ENCODE data around the gene LY6G5C.

The LY6G5C gene

GRCh38 chr6:31691078-31691463 lies 10.2 kb upstream of the LY6G5C start:
- no peak for DNase-seq

DNA sequence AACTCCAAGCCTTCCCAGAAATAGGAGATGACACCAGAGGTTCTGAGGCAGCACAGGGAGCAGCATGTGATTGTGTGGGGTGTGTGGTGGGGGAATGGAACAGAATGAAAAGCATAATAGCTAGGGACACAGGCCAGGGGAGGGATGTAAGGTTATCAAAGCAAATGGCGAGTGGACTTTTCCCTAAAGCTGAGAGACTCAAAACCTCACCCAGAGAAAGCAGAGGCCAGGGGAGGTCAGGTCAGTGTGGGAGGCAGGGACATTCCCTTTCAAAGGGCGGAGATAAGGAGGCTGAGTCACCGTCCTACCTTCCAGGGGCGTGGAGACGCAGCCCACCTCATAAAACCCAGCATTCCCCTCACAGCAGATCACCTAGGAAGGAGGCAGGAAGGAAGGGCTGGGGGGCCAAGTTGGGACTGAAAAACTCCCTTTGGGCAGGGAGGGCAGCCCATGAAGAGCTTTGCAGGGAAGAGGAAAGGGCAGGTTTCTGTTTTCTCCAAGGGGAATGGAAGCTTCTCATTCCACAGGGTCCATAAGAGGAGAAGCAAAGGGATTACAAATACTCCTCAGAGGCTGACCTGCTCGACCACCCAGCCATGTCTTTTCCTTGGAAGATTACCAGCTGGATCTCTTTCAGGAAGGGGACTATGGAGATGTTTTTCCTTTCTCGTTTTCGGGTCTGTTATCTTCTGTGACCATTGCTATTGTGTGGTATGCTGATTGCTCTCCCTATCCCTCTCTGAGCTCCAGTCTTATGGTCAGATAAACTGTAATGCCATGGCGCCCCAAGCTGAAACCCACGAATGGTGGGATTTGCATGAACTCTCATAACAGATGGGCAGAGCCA lies 9.6 kb upstream of the LY6G5C start:
- DNase-seq = no peak

GRCh38 chr6:31689249-31690110 lies 8.6 kb upstream of the LY6G5C start:
- no peak for DNase-seq

GRCh38 chr6:31687860-31688693 lies 7.2 kb upstream of the LY6G5C start:
- DNase-seq = no peak

GRCh38 chr6:31687321-31687720 lies 6.5 kb upstream of the LY6G5C start:
- DNase-seq = no peak

DNA sequence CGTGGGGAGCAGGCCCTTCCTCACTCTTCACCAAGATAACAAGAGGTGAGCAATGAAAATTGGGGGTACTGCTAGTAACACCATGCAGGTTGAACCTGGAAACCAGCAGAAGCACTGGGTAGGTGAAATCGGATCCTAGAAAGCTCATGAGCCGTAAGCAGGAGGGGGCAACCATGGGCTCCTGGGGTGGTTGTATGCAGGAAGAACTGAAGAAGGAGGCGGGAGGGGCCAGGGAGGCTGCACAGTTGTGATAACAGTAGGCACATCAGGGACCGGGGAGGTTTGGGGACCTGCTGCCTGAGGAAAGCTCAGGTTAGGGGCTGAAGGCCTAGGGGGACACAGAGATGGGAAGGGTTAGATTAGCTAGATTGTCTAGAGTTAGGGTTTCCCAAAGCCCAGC lies 5.6 kb upstream of the LY6G5C start:
- no peak for DNase-seq

- DNase-seq = no peak
Observed at GRCh38 chr6:31683591-31683990, 2.7 kb upstream of the LY6G5C start.

GRCh38 chr6:31681135-31681671 lies 336 bp upstream of the LY6G5C start:
- DNase-seq = no peak

GRCh38 chr6:31677955-31678354 lies 2.9 kb downstream of the LY6G5C start:
- DNase-seq = no peak

DNA sequence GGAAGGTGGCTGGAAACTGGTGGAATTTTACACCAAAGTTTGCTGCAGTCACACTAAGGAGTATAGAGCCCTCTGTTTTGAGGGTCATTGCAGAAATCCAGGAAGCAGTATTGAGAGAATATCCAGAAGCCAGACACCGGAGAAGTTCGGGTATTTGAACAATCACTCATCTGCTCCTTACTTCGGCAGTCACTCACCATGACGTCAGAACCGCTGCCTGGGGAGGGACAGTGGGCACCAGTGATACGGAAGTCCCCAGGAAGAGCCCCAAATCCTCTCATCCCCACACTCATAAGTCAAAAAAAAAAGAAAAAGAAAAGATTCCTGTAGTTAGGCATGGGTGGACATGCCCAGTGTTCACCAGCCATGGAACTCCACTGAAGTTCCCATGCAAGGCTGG lies 4.0 kb downstream of the LY6G5C start:
- DNase-seq = no peak

- DNase-seq = no peak
Observed at GRCh38 chr6:31676322-31676903, 4.5 kb downstream of the LY6G5C start.

GRCh38 chr6:31669676-31670075 lies 11.2 kb downstream of the LY6G5C start, which contains the start of gene LY6G5B:
Gene LY6G5B (plus strand): TSS chr6:31669976. CDS start chr6:31670951, 975 bp downstream.
- no peak for DNase-seq

DNA sequence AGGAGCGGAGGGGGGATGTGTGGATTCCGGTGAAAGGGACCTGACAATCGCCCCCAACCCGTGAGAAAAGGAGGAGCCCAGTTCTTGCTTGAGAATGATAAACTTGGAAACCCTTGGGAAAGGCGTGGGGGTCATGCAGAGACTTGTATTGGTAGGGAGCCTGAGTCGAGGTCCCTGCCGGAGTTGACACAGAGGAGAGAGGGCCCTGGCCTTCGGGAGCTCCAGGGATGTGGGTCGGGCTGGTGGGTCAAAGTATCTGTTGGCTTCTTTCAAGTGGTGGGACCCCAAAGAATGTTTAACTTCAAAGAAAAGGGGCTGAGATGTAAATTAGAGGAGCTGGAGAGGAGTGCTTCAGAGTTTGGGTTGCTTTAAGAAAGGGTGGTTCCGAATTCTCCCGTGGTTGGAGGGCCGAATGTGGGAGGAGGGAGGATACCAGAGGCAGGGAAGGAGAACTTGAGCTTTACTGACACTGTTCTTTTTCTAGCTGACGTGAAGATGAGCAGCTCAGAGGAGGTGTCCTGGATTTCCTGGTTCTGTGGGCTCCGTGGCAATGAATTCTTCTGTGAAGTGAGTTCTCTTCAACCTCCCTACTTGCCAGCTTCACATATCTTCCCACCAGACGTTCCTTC lies 14.4 kb downstream of the LY6G5C start:
- DNase-seq = no peak

- peak; percentile 96 for DNase-seq
Observed at GRCh38 chr6:31665501-31666336, 15.1 kb downstream of the LY6G5C start, which contains the start of gene CSNK2B. Gene CSNK2B (plus strand): TSS chr6:31666080. CDS start chr6:31666832, 752 bp downstream.

- DNase-seq = peak; percentile 90
Observed at GRCh38 chr6:31664790-31665500, 15.9 kb downstream of the LY6G5C start, which contains the start of gene GPANK1. Gene GPANK1 (minus strand): TSS chr6:31664997. CDS start chr6:31664478, 519 bp downstream.

DNA sequence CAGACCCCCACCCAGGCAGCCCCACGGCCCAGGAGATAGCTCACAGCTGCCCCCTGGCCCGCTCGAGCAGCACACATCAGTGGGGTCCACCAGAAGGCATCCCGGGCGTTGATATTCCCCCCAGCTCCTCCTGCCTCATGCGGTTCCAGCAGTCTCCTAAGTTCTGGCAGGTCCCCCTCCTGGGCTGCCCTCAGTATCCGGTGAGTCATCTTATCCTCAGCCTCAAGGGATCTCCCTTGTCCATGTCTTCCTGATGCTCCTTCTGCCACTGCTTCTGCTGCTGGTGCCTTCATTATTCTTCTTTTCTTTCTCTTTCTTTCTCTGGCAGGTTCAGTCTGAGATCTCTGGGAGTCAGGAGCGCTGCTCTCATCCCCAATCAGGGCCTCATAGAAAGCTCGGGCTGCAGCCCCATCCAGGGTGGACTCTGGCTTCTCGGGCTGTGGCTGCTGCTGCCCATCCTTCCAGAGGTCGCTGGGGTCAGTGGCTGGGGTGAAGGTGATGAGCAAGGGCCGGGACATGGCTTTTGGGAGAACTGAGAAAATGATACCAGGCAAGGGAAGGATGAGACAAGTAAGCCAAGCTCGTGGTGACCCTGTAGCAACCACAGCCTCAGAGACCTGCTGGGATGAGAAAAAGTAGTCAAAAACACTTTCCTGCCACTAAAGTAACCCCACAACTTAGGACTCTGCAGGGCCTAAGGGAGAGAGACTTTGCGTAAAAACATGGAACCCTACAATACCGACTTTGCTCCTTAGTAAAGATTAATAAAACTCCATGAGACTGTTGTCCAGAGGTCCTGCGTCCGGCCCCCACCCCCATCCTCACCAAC lies 16.7 kb downstream of the LY6G5C start:
- no peak for DNase-seq

DNA sequence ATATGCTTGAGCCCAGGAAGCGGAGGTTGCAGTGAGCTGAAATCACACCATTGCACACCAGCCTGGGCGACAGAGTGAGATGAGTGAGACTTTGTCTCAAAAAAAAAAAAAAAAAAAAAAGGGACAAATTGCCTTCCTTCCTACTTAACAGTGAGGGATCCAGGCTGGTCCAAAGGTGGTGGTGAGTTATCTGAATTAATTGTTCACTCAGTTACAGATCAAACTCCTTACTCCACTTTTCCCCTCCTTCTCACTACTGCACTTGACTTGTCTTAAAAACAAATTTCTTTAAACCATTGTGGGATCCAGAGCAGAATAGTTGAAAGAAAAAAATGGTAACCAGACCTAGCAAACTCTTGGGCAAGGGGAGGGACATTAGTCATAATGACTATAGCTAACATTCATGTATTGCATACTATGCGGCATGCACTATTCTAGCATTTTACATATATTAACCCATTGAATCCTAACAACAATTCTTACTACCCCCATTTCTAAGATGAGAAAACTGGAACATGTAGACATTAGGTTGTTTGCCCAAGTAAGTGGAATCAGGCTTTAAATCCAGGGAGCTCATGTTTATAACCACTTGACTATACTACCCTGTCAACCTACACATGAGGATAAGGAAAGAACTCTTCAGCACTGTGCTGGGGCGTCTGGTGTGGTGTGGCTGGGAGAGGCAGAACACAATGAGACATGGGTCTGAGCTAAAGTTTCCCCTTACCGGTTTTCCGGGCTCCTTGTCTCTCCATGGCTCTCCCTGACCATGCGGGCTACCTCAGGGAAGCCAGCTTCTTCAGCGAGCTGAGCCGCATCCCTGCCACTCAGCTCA lies 17.5 kb downstream of the LY6G5C start:
- DNase-seq = no peak

DNA sequence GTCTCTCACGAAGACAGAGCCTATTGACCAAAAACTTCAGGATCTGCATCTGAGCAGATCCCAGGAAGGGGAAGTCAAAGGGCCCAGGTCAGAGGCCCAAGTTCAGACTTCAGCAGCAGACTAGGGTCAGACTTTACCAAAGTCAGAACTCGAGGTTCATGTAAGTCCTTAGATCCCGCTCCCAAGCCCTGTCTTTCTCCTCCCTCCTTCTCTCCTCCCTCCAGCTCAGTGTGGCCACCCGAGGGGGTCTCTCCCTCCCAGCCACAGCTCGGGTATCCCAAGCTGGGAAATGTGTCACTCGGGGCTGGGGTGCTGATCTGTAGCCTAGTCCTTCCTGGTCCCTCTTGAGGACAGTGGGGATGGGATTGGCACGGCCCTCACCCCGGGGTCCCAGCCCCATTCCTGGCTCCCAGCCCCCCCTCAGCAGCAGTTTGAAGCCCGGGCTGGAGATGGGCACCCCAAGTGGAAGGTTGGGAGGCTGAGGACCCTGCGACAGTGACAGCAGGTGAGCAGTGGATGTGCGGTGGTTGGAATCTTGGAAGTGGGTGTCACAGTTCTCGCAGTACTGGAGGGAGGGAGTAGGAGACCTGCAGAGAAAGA lies 18.6 kb downstream of the LY6G5C start:
- no peak for DNase-seq

Data from NCI-H526 treated with DMSO at 0.1 percent for 48 hours (cell line).